Measurements from ENCODE around the gene IGSF9B.

DNA sequence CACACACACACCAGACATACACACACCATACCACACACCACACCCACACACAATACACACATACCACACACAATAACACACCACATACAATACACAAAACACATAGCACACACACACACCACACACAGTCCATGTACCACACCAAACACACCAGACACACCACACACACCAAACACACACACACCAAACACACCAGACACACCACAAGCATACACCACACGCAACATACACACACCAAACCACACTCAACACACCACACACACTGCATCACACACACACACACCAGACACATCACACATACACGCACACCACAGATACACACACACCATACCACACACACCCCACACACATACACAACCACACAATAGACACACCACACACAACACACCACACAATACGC, 54.8 kb downstream of the IGSF9B start:
- TF ChIP-seq, protein P1, sequence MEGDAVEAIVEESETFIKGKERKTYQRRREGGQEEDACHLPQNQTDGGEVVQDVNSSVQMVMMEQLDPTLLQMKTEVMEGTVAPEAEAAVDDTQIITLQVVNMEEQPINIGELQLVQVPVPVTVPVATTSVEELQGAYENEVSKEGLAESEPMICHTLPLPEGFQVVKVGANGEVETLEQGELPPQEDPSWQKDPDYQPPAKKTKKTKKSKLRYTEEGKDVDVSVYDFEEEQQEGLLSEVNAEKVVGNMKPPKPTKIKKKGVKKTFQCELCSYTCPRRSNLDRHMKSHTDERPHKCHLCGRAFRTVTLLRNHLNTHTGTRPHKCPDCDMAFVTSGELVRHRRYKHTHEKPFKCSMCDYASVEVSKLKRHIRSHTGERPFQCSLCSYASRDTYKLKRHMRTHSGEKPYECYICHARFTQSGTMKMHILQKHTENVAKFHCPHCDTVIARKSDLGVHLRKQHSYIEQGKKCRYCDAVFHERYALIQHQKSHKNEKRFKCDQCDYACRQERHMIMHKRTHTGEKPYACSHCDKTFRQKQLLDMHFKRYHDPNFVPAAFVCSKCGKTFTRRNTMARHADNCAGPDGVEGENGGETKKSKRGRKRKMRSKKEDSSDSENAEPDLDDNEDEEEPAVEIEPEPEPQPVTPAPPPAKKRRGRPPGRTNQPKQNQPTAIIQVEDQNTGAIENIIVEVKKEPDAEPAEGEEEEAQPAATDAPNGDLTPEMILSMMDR (IDR thresholded peaks at IDR 0.05; ENCODE audit: poor library complexity) = no peak
- no peak for TF ChIP-seq EZH2phosphoT487 (IDR thresholded peaks at IDR 0.05; ENCODE audit: low read depth, severe bottlenecking, unreplicated experiment)
